NCI-H2171 (cell line): Measurements from ENCODE around the gene CBLL1.

Experiments
- DNase-seq: peaks from one replicate; lab custom pipeline; 2025; lab: John Stamatoyannopoulos, UW

CBLL1 gene

DNA sequence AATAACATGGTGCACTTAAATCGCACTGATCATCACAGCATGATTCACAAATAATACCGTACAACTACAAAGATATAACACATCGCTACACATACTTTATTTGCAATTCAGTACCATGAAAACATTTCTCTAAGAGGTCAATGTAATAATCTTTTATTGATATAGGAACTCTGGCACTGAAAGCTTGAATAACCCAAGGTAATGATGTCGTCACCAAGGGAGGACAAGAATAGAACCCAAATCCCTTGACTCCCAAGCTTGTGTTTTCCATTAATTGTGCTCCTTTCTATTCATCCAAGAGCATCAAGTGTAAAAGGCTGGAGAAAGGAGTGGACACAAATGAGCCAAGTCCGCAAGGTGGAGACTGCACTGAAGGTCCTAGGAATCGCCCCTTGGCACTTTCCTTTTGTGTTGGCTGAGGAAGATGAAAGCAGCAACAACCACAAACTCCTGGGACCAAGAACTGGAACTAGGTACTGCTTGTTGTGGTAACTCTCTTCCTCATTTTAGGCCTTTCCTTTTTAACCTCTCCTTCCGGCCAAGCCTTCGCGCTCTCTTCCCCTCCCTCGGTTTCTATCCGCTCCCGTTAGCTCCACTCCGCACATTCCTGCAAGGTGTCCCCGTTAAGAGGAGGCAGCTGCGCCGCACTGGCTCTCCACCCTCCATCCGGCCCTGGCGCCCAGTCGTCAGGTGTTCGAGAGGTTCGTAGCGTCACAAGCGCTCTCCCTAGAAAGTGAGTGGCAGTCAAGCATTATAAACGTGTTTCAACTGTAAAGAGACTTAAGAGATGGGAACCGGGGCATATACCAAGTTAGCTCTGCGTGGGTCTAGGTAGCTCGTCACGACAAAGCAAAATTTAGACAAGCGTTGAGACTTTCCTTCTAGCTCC is 1.0 kb upstream of the CBLL1 start:
- peak; percentile 82 for DNase-seq

DNA sequence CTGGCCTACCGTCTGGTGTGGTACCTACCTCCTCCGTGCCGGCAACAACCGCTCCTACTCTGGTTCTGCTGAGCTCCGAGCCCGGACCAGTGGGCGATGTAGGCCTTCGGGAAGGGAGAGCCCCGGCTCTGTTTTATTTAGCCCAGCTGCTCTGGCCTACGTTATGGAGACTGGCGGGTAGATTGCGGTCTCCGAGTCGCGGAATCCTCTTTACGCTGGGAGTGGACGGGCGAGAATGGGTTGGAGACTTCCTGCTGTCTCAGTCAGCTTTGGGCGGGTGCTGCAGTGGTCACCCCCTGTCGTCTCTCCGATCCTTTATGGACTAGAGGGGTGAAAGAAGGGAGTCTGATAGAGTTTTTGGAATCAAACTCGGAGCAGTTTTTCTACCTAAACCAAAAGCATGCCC is 406 bp downstream of the CBLL1 start:
- DNase-seq = no peak

- no peak for DNase-seq
These were observed 2.1 kb downstream of the CBLL1 start for GRCh38 chr7:107746006-107746405.

DNA sequence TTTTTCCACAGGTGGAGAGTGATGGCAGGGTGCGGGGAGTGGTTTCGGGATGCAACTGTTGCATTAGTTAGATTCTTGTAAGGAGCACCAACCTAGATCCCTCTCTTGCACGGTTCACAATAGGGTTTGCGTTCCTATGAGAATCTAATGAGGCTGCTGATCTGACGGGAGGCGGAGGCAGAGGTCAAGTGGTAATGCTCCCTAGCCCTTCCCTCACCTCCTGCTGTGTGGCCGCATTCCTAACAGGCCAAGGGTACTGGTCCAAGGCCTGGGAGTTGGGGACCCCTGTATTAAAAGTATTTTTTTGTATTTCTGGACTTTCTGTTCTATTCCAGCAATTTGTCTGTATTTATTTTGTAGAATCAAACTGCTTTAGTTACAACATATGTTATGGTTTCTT is 7.2 kb downstream of the CBLL1 start:
- no peak for DNase-seq

GRCh38 chr7:107754642-107755041 is 10.7 kb downstream of the CBLL1 start:
- no peak for DNase-seq

- DNase-seq = no peak
These were observed 14.7 kb downstream of the CBLL1 start for GRCh38 chr7:107758667-107759066.

DNA sequence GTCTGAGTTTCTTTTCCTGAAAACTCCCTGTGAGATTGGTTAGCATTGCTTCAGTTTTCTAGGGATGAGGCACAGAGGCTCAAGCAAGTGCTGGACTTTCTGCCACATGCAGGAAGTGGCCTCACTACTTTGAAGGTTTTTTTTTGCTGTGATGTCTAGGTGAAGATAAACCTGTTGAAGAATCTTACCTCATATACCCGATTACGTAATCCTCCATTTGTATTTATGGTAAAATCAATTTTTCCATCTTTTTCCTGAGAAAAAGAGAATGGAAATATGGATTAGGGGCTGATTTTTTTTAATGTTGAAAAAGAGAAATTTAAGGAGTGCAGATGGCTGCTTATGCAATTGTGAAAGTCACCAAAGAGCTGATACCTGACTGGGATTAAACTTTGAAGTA is 23.4 kb downstream of the CBLL1 start:
- DNase-seq = no peak

GRCh38 chr7:107768263-107768662 is 24.3 kb downstream of the CBLL1 start:
- no peak for DNase-seq

GRCh38 chr7:107773027-107773426 is 29.1 kb downstream of the CBLL1 start:
- DNase-seq = no peak

GRCh38 chr7:107777702-107778101 is 33.8 kb downstream of the CBLL1 start:
- DNase-seq = no peak

DNA sequence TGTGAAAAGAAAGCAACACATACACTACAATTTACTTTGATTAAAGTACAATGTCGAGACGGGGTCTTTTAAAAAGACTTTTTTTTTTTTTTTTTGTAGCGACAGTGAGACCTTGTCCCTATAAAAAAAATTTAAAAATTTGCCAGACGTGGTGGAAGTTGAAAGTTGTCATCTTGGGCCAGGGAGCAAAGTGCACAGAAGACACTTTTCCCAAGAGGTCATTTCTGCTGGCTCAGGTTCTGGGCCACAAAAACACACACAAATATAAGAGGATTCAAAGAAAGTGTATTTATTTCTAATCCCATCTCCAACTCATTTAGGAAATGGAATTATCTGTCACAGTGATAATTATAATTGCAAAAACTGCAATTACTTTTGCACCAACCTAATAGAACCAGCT is 34.3 kb downstream of the CBLL1 start:
- DNase-seq = no peak

DNA sequence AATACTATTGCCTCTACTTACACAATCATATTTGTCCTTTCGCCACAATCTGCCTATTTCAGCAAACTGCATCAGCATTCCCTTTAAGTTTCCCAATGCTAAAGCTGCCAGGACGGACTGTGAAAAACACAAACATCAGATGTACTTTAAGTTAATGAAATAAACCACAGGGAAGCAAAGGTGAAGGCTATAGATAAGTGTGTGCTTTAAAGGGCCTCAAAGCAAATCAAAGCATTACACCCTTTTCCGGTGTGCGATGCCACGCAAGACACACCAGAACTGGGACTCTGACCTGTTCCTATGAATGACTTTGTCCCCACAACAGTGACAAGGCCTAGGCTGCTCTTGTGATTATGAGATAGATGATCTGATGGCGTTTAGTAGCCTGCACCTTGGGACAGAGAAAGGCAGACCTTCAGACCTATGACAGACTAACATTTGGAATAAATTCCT is 35.7 kb downstream of the CBLL1 start:
- DNase-seq = no peak

DNA sequence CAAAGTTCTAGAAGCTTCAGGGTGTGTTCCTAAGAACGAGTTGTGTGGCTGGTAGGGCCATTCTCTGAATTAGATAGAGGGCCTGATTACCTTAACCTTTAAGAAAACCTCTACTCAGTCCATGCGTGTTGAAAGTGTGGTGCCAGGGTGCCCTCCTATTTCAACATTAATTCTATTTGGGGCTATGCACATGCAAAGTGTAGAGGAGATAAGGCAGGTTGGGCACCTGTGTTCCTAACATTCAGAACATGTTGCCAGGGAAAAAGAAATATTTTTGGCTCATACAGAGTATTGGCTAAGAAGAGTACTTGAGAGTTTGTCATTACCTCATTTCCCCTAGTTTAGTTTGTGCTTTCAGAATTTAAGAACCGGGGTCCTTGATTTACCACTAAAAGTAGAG is 38.4 kb downstream of the CBLL1 start:
- DNase-seq = no peak

DNA sequence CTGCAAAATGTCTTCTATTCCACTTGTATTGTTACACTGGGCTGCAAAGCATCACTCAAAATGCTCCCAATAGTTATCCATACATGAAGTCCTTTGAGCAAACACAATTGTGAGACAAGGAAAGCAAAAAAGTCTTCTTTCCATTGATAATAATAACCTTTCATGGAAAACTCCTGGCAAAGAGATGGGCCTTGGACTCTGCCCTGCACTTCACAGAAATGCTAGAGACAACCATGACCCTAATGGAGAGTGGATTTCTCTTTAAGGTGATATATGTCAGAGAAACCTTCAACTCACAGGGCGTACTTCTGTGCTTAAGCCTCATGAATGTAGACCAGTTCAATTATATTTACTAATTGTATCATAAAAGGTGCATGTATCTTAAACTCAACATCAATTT is 39.7 kb downstream of the CBLL1 start:
- DNase-seq = no peak

GRCh38 chr7:107785170-107785569 is 41.2 kb downstream of the CBLL1 start:
- no peak for DNase-seq

DNA sequence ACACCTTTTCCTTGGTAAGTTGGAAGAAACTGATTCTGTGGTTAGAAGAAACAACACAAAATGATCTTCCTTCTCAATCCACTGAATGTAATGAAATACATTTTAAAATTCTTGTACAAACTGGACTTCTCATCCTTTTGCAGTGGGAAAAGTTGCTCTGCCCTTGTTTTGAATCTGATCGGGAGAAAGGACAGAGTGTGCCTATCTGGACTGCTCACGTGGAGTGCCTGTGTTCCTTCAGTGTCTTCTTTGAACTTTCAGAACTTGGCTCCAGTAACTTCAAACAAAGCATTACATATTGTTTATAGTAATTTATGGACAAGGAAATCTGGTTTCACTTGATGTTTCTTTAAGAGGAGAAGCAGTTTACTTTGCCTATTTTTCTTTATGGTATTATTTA is 42.0 kb downstream of the CBLL1 start:
- no peak for DNase-seq

DNA sequence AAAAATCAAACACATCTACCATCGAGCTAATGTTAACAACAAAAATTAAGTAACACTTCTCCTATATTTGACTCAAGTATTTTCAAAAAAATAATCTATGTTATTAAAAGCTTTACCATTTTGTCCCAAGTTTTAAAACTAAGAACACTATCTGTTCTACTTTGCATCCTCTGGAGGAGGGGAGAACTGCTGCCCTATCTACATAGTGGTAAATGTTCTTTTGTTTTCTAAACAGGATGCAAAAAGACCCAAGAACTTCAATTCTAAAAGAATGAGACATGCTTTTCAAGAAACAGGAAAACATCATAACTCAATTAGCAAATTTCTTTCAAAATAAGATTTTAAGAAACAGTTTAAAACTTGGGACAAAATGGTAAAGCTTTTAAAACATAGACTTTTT is 44.3 kb downstream of the CBLL1 start:
- no peak for DNase-seq

GRCh38 chr7:107788662-107789061 is 44.7 kb downstream of the CBLL1 start:
- no peak for DNase-seq

- DNase-seq = no peak
These were observed 45.7 kb downstream of the CBLL1 start for GRCh38 chr7:107789647-107790046.

- no peak for DNase-seq
These were observed 48.4 kb downstream of the CBLL1 start for GRCh38 chr7:107792364-107792763.

DNA sequence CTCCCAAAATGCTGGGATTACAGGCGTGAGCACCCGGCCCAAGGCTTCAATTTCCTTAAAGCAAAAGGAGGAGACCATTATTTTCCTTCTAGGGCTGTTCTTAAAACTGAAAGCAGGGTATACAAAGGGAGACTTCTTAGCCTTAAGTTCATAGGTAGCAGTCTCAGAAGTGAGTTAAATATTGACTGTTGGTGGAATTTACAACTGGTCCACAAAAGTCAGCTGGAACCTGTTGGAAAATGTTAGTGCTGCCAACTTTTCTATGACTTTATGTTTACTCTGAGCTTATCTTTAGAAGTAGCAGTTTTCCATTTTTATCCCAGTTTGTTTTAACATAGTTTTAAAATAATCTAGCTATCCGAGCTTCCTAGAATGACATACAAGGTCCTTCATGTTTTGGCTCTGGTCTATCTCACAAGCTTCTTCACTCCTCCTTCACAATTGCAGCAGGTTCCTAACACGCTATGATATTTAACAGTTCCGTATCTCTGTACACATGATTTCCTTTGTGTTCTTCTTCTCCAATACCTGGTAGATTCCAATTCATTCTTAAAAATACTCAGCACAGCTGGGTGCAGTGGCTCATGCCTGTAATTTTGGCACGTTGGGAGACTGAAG is 55.8 kb downstream of the CBLL1 start:
- no peak for DNase-seq

DNA sequence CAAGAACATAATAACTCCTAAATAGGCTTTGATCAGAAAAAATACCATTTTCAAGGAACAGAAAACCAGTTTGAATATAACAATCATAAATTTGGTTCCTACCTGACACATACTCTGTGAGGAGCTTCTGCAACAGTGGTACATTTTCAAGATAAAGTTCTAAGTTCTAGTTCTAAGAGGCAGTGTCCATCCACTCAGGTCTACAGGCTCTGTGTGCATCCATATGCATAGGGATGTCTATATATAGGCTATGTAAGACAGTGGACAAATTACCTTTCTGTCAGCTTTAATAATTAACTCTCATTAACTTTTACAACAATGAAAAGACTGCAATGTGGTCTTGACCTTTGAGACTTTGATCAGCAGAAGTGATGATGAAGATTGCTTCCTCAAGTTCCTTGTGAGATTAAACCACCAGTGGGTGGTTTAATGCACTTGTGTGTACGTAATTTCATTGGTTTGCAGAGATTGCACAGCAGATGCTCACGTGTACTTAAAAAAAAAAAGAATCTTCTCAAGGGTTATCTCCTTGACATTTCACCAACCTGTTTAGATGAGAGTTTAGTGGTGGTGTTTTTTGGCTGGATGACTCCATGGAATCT is 59.2 kb downstream of the CBLL1 start, which contains the start of gene SLC26A3:
TSS of gene SLC26A3 (minus strand) at position 215 of the 602 bp plus-strand sequence. CDS start 8,714 bp downstream, outside the sequence.
- no peak for DNase-seq

GRCh38 chr7:107809179-107809578 is 65.2 kb downstream of the CBLL1 start:
- DNase-seq = no peak
